COLO829 (cell line): Measurements from ENCODE around the gene LONRF3.

Experiments
- DNase-seq: peaks from one replicate; pipeline ENCODE4 v3.0.0; 2012; ENCODE audit warnings: low spot score

LONRF3 gene

GRCh38 chrX:118974088-118974907 is at the start of gene LONRF3:
LONRF3 (plus strand) TSS chrX:118974618; CDS start chrX:118974781, 163 bp downstream.
- DNase-seq: no peak

GRCh38 chrX:118928151-118928550 is 46.3 kb upstream of the LONRF3 start:
- no peak for DNase-seq

- no peak for DNase-seq
These were observed 39.1 kb upstream of the LONRF3 start for GRCh38 chrX:118935352-118935751.

GRCh38 chrX:118941147-118941546 is 33.3 kb upstream of the LONRF3 start:
- DNase-seq: no peak

- DNase-seq: no peak
These were observed 31.3 kb upstream of the LONRF3 start for GRCh38 chrX:118943102-118943501.

GRCh38 chrX:118945921-118946320 is 28.5 kb upstream of the LONRF3 start:
- no peak for DNase-seq

GRCh38 chrX:118948270-118948669 is 26.1 kb upstream of the LONRF3 start:
- no peak for DNase-seq

GRCh38 chrX:118961866-118962560 is 12.4 kb upstream of the LONRF3 start:
- no peak for DNase-seq

GRCh38 chrX:118963159-118963558 is 11.3 kb upstream of the LONRF3 start:
- DNase-seq: no peak

- no peak for DNase-seq
These were observed 10.2 kb upstream of the LONRF3 start for GRCh38 chrX:118964252-118964651.

- no peak for DNase-seq
These were observed 9.0 kb upstream of the LONRF3 start for GRCh38 chrX:118965395-118965794.

GRCh38 chrX:118968031-118968430 is 6.4 kb upstream of the LONRF3 start:
- DNase-seq: no peak

- no peak for DNase-seq
These were observed 2.9 kb upstream of the LONRF3 start for GRCh38 chrX:118971552-118971951.

GRCh38 chrX:118973389-118974087 is 880 bp upstream of the LONRF3 start:
- no peak for DNase-seq

- DNase-seq: no peak
These were observed 672 bp downstream of the LONRF3 start for GRCh38 chrX:118974908-118975671.

- DNase-seq: peak; percentile 32
These were observed 1.6 kb downstream of the LONRF3 start for GRCh38 chrX:118975831-118976598.

- no peak for DNase-seq
These were observed 2.4 kb downstream of the LONRF3 start for GRCh38 chrX:118976599-118977340.

- no peak for DNase-seq
These were observed 3.0 kb downstream of the LONRF3 start for GRCh38 chrX:118977424-118977823.

GRCh38 chrX:118978451-118978850 is 4.0 kb downstream of the LONRF3 start:
- DNase-seq: no peak

GRCh38 chrX:118980761-118981160 is 6.3 kb downstream of the LONRF3 start:
- DNase-seq: no peak

GRCh38 chrX:118983513-118983912 is 9.1 kb downstream of the LONRF3 start:
- DNase-seq: no peak
